Measurements from ENCODE around the gene KIAA0586. TPM values are rescaled to one million over a fixed set of nuclear protein-coding genes. Genes with fewer than 3 reads are reported as not detected.

The KIAA0586 gene
- 19.5 and 40.8 TPM in 2 replicates for total RNA-seq

DNA sequence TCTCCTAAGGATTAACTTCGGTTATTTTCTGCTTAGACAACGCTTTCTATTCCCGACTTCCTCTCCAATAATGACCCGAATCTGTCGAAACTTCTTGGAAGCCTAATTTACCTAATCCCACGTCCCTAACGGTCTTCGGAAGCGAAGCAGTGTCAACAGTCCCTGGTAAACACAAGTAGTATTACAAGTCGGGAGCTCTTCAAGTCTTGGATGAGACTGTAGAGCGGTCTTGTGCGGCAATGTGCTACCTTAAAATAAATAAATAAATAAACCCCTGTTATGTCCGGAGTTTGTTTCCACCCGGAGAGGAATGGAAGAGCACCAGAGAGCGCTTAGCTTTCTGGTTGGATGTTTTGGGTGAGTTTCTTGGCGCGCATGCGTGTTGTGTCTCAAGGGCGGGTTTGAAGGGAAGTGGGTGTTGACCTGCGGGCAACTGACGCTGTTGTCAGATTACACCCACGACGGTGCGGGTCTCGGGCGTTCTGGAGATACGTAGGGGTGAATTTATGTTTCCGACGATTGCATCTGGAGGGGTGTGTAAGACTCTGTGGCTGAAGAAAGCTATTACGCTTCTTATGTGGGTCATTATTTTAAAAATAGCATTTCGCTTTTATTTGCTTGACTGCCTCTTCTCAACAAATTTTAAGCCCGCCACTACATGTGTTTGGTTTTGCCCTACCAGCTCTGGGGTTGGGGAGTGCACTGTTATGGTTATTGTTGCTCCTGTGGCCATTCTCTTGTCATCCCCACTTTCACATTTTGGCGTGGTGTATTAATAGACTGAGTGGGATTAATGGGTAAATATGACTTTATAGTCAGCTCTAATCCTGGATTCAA is at the start of gene KIAA0586, which contains the start of gene TIMM9:
TSS of gene KIAA0586 (plus strand) at position 439 of the 837 bp plus-strand sequence. CDS start 546 bp downstream, outside the sequence.
TSS of gene TIMM9 (minus strand) at position 251 of the 837 bp plus-strand sequence. CDS start 15,586 bp downstream, outside the sequence.

DNA sequence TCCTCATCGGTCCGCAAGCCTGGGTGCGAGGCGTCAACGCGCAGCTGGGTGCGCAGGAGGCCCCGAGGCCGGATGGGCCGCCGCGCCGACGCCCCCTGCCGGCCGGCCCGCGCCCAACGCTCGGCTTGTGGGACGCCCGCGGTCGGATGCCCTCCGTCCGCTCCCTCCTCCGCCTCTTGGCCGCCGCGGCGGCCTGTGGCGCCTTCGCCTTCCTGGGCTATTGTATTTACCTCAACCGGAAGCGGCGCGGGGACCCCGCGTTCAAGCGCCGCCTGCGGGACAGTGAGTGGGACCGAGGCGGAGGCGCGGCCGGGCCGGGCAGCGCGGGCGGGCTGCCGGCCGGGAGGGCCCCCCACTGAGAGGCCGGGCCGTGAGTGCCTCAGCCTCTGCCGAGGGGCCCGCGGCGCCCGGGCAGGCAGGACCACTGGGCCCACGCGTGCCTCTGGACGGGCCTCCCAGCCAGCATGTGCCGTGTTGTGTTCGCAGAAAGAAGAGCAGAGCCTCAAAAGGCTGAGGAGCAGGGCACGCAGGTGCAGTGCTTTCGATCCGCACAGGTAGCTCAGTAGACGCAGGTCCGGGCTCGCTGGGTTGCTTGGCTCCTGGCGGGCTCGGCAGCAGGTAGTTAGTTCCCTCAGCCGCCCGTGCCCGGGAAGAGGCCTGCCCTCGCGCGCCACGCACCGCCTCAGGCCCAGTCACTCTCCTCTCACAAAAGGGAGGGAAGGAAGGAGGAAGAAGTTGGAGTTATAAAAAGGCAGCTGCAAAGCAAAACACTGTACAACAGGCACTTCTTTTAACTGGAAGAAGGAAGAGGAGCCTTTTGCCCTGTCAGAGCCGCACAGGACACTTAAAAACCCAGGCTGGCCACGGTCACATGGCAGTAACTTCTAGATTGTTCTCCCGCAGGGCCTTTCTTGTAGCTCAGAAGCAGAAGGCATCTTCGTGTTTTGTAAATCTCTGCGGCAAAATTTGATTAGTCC is 31.4 kb upstream of the KIAA0586 start, which contains the start of gene TOMM20L:
TSS of gene TOMM20L (plus strand) at position 119 of the 977 bp plus-strand sequence. CDS start at position 147, 28 bp downstream.

Small RNA genes lying within 50 kb of the gene (small RNA-seq; reads per million reads assigned to genes)
- not detected for gene HSBP1P1 (ENCODE audit: low replicate concordance)
- gene RF00019 (ENCODE audit: low replicate concordance), result not detected

Other genes starting within 250 kb of the KIAA0586 start
- gene ACTR10, start 227.6 kb upstream of the KIAA0586 start, total RNA-seq, result 40.3 and 48.2 TPM in 2 replicates
- gene PSMA3, start 182.9 kb upstream of the KIAA0586 start, total RNA-seq, result 112 and 142 TPM in 2 replicates
- gene ARID4A, start 129.2 kb upstream of the KIAA0586 start, total RNA-seq, result 6.7 and 10.3 TPM in 2 replicates
- not detected in 2 replicates for gene TOMM20L, start 31.8 kb upstream of the KIAA0586 start, total RNA-seq
- gene TIMM9, start 188 bp upstream of the KIAA0586 start, total RNA-seq, result 19.0 and 19.9 TPM in 2 replicates
- gene DACT1, start 210.2 kb downstream of the KIAA0586 start, total RNA-seq, result 52.3 and 56.0 TPM in 2 replicates

Measured in placental pericyte (primary cell).